ENCODE measurements around the gene TNF.

Gene TNF

DNA sequence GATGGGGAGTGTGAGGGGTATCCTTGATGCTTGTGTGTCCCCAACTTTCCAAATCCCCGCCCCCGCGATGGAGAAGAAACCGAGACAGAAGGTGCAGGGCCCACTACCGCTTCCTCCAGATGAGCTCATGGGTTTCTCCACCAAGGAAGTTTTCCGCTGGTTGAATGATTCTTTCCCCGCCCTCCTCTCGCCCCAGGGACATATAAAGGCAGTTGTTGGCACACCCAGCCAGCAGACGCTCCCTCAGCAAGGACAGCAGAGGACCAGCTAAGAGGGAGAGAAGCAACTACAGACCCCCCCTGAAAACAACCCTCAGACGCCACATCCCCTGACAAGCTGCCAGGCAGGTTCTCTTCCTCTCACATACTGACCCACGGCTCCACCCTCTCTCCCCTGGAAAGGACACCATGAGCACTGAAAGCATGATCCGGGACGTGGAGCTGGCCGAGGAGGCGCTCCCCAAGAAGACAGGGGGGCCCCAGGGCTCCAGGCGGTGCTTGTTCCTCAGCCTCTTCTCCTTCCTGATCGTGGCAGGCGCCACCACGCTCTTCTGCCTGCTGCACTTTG, at the start of gene TNF:
Gene TNF, plus strand, starts transcription at position 231 of the 567 bp plus-strand sequence. Its CDS starts 177 bp downstream, at position 408.
- no peak for DNase-seq

DNA sequence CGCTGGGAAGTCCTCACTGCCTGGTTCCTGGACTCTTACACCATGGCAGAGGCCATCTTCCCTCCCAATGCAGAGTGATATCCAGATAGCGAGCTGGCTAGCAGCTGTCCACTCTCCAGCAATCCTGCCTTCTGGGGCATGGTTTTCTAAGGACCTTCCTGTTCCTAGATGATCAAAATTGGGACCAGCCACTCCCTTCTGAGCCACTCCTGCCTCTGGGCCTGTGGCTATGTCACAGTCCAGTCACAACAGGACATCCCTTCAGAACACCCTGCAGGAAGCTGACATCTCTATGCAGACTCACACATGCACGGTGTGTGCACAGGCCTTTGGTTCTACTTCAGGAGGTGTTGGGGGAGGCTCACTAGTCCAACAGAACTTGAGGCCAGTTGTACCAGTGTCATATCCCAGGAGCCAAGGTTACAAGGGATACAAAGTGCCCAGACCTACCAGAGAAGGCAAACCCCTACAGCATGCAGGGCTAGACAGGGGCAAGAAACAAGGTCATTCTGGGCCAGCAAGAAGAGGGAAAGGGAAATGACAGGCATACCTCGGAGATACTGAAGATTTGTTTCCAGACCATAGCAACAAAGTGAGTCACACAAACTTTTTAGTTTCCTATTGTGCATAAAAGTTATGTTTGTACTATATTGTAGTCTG, 49.3 kb upstream of the TNF start:
- no peak for DNase-seq

DNA sequence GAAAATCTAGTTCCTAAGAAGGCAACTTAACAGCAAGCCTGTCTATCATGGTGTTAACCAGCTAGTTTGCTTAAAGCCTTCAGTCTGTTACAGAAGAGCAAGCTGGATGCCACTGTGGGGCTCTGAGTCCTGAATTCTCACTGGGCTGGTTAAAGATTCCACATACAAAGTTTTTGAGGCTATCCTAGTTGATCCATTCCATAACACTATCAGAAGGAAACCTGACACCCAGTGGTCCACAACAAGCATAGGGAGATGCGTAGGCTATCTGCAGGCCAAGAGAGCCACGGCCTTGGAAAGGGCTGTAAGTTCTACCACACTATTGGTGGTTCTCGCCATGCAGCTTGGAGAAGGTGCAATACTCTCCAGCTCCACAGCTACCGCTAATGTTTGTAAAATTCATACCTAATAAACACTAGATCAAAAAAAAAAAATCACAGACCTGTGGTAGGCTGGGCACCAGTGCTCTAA, 47.0 kb upstream of the TNF start:
- no peak for DNase-seq

DNA sequence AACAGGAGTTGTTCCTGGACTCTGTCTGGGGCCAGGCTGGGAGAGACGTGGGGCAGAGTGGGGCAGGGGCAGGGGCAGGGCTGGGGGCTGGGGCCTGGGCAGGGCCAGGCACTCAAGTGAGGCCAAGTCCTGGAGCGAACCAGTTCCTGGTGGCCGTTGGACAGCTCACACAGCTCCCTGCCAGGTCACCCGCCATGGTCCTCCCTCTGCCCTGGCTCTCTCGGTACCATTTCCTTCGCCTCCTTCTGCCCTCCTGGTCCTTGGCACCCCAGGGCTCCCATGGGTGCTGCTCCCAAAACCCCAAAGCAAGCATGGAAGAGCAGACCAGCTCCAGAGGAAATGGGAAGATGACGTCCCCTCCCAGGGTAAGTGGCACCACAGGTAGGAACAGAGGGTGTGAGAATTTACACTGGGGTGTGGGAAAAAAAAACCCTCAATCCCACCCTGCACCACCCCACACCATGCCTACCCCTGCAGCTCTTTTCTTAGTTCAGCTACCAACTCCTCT, 46.5 kb upstream of the TNF start, which contains the start of gene MCCD1:
Gene MCCD1, plus strand, starts transcription at position 142 of the 508 bp plus-strand sequence. Its CDS starts 53 bp downstream, at position 195.
- no peak for DNase-seq

DNA sequence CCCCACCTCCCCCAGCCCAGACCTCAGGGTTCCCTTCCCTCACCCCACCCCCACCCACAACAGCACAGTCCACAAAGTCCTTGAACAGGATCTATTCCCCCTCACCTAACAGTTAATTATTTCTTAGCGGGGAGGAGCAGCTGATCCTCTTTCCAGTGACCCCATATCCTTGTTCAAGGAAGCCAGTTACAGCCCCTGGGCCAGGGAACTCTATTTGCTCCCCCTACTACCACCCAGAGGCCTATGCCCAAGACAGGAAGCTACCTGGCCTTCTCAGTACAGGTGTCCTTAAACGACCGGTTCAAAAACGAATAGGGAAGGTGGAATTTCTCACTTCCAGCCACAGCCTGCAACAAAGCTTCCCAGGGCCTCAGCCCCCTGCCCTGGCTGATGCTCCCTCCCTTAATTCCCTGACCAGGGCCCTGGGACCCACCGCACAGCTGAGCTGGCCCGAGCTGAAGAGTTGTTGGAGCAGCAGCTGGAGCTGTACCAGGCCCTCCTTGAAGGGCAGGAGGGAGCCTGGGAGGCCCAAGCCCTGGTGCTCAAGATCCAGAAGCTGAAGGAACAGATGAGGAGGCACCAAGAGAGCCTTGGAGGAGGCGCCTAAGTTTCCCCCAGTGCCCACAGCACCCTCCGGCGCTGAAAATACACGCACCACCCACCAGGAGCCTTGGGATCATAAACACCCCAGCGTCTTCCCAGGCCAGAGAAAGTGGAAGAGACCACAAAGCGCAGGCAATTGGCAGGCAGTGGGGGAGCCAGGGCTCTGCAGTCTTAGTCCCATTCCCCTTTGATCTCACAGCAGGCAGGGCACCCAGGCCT, 45.8 kb upstream of the TNF start:
- no peak for DNase-seq

DNA sequence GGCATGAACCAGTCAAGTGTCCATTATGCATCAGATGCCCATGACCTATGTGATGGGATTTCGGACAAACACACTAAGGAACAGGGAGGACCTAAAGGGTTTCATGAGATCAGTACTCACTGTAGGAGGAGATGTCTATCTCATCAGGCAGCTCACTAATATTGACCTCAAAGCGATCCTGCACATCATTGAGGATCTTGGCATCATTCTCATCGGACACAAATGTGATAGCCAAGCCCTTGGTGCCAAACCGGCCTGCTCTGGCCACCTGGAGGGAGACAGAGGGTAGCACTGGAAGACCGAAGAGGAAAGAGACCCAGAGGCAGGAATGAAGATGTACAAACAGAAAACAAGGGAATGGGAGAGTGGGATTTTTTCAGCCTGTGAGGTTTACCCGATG, 44.7 kb upstream of the TNF start:
- no peak for DNase-seq

DNA sequence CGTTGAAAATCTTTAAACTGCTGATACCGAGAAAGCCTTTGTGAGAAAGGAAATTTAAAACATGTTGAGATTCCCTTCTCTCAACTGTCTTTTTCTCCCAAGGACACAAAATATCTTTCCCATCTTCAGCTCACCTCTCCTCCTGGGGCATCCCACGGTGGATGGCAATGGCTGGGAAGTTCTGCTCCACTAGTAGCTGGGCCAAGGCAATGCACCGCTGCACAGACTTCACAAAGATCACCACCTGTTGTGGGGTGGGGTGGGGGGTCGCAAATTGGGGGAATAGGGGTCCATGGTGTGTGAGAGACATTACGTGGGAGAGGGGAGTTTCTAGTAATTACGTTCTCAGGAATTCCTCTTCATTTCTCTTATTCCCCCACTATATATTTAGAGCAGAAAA, 44.2 kb upstream of the TNF start:
- DNase-seq, result no peak

DNA sequence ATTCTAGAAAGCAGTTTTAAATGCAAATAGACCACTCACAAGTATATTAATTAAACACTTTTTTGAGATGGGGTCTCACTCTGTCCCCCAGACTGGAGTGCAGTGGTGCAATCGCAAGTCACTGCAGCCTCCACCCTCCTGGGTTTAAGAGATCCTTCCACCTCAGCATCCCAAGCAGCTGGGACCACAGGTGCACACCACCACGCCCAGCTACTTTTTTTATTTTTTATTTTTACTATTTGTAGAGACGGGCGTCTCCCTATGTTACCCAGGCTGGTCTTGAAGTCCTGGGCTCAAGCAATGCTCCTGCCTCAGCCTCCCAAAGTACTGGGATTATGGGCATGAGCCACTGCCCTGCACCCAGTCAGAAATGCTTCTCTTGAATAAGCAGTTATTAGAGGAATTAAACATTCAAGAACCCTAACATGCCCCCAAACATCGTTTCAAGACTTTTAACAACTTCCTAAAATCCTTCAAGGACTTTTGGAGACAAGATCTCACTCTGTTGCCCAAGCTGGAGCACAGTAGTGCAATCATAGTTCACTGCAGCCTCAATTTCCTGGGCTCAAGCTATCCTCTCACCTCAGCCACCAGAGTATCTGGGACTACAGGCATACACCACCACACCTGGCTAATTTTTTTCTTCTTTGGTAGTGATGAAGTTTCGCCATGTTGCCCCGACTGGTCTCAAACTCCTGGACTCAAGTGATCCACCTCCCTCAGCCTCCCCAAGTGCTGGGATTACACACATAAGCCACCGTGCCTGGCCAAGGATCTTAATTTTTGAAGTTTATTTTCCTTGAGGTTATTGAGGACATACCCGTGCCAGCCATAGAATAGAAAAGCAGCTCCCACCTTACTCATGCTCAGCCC, 43.4 kb upstream of the TNF start:
- no peak for DNase-seq

DNA sequence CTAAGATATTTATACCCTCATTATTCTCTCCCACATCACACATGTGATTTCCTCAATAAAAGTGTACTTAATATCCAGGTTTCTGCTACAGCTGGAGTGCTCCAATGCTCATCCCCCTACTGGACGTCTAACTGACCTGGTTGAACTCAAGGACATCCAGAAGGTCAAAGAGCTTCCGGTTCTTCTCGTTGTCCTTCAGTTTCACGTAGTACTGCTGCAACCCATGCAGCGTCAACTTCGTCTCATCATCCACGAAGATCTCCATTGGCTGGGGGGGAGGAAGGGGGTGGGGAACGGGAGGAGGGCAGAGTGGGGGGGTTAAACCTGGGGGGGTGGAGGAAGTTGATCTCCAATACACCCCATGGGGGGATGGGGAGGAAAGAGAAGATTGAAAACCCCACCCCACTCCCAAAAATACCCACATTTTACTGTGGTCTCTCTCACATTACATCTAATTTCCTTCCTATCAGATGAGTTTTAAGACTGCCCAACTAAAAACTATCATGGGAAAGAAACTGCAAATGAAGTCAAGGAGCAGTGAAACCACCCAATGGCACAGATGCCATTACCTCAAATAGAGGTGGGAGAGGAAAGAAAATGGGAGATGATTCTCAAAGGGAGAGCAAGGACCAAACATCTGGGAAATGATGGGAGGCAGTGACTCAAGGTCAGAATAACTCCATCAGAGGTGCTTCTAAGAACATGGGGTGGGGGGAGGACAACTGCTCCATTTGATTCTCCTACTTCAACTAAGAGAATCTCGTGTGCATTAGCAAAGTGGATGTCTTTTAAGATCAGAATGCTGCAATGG, 42.5 kb upstream of the TNF start:
- no peak for DNase-seq

DNA sequence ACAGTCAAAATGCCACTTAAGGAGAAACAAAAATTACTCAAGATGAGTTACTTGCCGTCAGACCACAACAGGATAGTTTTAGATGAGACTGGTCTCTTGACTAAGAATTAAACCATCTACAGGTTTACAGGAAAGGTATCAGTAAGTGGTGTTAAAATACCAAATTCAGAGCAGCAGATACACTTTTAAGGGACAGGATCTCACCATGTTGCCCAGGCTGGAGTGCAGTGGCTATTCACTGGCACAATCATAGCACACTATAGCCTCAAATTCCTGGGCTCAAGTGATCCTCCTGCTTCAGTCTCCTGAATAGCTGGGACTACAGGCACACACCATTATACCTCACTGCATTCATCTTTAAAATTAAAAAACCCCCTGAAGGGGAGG, 41.9 kb upstream of the TNF start:
- DNase-seq, result no peak

DNA sequence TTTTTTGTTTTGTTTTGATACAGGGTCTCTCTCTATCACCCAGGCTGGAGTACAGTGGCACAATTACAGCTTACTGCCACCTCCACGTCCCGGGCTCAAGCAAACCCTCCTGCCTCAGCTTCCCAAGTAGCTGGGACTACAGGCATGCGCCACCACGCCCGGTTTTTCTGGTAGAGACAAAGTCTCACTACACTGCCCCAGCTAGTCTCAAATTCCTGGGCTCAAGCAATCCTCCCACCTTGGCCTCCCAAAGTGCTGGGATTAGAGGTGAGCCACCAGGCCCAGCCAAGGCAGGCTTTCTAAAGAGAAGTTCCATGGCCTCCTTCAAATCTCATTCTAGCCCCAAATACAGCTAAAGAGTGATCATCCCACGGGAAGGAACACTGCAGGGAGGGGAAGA, 41.4 kb upstream of the TNF start:
- DNase-seq, result no peak

DNA sequence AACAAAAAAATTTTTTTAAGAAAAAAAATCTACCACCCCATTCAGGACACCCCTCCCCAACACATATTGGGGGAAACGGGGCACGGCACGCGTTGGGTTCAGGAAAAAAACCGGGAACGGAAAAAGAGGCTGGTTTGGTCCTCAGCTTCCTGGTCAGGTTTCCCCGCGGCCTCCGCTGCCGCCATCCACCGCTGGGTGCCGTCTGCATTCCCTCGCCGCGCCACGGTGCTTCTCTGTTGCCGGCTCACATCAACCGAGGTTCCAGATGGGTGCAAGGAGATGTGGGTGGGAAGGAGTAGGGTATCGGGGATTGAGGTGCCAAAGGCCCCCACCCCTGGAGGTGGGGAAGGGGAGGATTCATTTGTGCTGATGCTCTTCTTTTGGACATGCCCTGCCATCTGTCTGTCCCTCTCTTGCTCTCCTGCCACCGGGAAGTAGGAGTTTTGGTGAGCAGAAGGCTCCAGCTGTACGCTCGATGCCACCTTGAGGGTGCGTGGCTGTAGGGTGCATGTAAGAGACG, 40.8 kb upstream of the TNF start:
- no peak for DNase-seq

DNA sequence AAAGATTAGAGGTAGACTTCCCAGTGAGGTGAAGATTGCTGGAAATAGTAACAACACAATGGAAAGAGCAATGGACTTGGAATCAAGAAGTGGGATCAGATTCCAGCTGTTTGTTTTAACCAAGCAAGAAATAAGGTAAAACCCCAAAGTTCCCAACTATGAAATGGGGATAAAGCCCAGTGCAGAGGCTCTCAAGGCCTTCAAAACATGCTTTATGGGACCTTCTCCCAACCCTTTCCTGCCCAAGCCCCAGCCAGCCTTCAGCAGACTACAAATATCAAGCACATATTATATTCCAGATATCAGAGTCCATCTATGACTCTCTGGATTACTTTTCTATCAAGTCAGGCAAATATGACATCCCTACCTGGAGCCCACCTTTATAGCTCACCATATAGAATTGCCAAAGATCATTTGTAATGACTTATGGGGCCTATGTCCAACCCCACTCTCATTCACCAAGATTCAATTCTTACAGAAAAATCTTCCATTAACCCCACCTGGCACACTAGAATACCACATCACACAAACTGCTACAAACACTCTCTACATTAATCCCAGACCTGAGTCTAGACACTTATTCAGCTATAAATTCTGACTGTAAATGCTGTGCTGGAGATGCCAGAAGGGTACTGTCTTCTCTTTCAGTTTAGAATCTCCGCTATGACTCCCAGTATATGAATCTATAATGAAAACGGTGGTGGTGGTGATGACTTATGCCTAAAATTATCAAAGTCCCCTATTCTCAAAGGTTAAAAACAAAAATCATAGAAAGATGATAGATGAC, 39.6 kb upstream of the TNF start:
- DNase-seq, result no peak

DNA sequence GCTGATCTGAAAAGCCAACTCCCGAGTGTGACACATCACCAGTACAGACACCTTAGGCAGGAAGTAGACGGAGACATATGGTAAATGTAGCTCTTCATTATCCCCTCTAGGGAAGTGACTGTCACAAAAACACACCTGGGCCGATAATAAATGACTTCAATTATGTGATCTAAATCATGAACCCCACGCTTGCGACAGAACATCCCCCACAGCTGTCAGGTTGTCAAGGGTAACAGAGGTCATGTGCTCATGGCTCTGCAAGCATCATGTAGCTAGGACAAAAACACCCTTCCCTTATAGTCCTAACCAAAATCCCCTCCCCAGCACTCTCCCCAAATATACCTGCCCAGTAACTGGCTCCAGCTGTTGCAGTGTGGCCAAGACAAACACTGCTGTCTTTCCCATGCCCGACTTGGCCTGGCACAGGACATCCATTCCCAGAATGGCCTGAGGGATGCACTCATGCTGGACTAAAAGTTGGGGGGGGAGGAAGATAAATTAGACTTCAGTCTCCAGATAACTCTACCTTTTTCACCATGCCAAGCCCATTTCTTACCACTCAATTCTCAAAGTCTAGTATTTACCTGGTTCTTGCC, 36.5 kb upstream of the TNF start:
- DNase-seq, result no peak

DNA sequence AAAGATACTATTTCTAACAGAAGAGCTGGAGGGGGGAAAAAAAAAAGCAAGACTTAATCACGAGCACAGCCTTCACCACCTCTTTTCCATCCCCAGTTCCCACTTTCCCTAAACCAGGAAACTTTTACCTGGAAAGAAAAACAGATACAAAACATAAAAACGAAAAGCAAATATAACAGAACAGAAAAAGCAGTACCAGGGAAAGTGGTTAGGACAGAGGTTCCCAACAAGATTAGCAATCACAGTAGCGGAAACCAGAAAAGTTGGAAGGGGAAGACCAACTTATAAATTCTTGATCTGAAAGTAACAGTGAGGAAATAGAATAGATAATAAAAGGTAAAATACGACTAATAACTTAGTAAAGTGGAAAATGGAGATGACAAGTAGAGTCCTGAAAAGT, 34.7 kb upstream of the TNF start:
- DNase-seq, result no peak

DNA sequence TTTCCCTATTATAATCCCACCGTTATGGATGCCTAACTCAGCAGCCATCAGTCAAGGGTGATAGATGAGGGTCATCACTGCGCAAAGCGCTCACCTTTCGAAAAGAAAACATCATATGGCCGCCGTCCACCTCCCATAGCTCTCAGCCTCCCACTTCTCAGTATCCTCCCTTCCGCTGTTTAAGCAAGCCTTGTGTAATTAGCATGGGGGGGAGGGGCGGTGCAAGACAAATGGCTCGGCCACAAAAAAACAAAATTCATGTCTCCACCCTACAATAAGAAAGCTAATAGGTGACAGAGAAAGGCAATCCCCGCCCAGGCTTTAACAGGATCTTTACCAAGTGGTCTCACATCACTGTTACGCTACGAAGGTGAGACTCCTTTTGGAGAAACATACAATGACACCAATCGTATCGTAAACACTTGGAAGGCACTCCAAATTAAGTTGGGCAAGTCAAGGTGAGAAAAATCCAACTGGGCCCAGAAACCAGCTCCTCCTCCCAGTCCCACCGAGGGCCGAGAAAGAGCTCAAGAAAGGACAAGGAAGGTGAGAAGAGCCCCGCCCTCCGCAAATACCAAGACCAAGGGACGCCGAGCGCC, 34.2 kb upstream of the TNF start:
- peak; percentile 53 for DNase-seq

DNA sequence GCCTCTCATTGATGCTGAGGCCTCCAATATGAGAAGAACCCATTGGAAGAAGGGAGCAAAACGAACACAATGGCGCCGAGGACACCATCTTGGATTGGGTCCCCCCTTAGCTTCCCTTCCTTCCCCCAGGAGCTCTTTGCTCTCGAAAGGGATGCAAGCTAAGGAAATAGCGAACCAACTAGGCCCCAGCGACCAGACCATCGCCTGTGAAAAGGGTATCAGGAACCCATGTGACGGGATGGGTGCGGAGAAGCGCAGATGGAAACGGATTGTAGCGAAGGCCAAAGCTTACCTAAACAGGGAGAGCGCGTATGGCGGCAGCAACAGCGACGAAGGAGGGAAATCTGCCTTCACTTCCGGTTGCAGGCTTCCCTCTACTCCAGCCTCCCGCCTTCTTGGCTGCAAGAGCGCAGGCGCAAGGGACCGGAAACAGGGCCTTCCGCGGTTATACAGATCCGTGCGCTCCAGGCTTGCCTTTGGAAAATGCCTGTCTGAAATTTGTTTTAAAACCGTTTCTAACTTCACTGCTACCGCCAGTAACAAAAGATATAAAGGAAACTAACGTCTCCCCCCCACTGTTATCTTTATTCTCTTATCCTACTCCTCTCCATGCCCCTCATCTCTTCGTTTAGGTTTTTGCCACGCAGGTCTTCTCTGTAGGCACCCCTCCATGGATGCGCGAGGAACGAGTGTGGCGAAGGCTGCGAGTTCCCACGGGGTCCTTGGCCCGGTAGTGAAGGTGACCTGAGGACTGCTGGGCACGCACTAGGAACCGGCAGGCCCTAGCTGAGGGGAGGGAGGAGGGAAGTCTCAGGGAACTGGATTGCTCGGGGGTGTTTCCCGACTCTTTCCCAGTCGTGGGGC, 33.5 kb upstream of the TNF start, which contains the start of gene DDX39B:
Gene DDX39B, minus strand, starts transcription at position 346 of the 864 bp plus-strand sequence. CDS start 1,471 bp downstream, outside the sequence.
- peak; percentile 98 for DNase-seq

DNA sequence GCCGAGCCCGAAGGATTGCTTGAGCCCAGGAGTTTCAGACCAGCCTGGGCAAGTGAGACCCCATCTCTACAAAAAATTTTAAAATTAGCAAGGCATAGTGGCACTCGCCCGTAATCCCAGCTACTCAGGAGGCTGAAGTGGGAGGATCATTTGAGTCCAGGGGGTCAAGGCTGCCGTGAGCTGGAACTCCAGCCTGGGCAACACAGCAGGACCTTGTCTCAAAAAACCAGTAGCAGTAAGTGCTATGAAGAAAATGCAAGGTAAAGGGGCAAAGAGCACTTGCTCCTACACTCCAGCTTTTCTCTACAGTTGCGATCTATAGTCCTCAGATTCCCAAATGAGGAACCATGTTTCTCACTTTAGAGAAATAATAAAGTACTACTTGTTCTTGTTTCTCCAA, 31.7 kb upstream of the TNF start:
- no peak for DNase-seq

DNA sequence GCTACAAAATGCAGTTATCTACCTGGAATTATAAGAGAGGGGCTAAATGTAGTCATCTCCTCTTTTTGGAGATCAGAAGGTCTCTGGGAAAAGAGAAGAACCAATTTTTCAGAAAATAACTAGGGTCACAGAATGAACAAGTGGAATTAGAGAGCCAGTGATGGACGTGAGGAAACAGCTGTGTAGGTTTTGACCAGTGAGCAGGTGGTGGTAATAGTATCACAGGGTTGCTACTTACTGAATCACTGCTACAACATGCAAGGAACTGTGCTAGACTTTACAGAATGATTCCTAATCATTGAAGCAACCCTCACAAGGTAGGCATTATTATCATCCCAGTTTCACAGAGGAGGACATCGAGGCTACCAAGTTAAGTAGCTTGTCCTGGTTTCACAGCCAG, 30.7 kb upstream of the TNF start:
- no peak for DNase-seq

Measured in NCI-H1105 treated with DMSO at 0.1 percent for 48 hours (cell line).